GM19328 (cell line): Measurements from ENCODE around the gene SYNE3.

ENCODE experiments used
- ATAC-seq: cut with Tn5 transposase; IDR thresholded peaks from one replicate; pipeline ENCODE4 v1.9.1; 2021; ENCODE audit warnings: mild to moderate bottlenecking, moderate library complexity; ENCODE audit not compliant: unreplicated experiment

SYNE3 gene

DNA sequence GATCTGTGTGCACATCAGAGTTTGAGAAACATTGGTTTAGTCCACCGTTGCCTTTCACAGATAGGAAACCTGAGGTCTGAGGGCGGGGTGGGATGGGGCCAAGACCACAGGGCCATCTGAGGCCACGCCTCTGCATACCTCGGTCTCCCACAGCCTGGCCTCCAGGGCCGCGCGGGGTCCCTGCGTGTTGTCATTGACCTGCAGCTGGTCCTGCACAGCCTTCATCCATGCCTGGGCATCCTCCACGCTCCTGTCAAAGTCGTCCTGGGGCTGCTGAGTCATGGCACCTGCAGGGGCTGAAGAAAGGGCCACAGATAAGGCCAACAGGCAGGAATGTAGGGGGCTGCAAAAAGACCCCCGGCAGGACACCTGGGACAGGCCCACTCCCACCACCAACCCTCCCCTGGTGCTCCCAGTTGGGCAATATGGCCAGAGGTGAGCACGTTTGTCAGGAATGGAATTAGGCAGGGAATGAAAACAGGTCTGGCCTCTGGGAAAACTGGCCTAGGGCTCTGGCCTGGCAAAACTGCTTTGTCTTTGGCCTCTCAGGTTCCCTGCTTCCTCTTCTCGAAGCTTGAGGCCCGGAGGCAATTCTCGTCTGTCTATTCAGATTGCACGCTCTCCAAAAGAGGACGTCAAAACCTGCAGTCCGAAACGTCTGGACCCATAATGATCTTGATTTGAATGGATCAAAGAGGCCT, 40.8 kb downstream of the SYNE3 start:
- no peak for ATAC-seq

DNA sequence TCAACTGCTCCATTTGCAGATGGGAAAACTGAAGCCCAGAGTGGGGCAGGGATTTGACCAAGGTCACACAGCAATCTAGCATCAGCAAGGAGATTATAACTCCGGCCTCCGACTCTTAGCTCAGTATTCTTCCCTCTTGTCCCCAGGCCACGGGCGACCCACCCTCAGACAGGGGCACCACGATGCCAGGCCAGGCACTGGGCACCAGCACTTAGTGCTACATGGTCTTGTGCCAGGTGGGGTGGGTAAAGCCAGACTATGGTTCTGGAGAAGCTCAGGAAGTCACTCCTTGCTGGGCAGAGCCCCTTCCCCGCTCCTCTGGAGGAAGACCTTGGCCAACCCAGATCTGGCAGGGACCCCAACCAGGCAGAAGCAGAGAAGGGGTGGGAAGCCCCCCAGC, 41.5 kb downstream of the SYNE3 start:
- no peak for ATAC-seq

DNA sequence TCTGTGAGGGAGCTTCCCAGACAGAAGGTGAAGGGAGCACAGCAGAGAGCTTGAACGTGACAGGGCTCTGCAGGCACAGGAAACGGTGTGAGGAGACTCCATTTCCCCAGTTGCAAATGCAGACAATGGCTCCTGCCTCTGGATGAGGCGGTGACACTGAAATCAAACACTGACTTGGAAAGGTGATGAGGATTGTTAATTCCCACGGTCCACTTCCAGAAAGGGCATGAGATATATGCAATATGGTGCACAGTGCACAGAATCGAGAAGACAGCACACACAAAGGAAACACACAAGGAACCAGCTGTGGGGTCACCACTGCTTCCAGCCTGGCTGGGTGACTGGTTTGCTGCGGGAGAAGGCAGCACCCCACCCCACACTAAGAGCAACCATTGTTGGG, 42.0 kb downstream of the SYNE3 start:
- ATAC-seq = no peak

DNA sequence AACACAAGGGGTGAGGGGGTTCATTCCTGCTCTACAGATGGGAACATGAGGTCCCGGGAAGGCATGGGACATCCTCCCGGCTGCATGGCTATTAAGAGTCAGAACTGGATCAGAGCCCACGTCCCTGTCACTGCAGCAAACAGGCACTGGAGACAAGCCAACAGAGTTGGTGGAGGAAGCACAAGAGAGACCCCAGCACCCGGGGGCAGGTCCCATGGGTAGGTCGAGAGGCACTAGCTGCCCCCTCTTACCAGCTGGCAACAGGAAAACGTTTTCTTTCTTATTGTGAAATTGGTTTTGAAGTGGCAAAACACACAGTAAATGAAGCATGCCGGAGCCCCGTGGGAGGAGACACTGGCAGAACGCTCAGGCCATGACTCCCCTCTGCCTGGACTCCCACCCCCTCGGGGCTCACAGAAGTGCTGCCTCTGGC, 43.6 kb downstream of the SYNE3 start:
- ATAC-seq = no peak

DNA sequence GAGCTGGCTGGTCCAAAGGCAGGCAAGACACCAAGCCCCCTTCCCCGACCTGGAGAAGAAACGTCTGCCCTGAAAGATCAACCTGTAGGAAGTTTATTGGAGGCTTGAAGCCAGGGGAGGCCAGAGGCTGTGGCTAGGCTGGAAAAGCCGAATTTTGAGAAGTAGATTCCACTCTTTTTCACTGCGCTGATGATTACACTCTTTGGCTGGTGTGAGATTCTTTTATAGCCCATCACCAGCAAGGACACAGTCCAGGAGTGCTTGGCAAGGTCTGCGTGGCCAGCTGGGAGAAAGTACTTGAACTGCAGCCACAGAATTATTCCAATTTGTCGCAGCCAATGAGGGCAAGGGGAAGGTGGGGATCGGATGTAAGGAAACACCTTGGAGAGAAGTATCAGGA, 45.0 kb downstream of the SYNE3 start:
- ATAC-seq = no peak

DNA sequence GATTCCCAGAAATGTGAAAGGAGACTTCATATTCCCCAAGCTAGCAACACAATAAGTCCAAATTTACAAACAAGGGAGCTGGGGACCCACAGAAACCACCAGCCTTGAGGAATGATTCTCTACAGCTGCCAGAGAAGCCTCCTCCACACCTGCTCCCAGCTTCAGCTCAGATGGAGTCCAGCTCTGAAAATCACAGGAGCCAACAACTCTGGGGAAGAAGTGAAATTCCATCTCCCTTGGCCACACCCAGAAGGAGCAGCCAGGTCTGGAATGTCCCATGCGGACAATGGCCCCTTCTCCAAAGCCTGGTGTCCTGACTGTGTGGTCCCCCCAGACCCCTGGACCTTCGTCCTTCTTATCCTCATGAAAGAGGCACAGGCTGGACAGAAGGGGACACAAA, 45.4 kb downstream of the SYNE3 start:
- ATAC-seq = no peak

DNA sequence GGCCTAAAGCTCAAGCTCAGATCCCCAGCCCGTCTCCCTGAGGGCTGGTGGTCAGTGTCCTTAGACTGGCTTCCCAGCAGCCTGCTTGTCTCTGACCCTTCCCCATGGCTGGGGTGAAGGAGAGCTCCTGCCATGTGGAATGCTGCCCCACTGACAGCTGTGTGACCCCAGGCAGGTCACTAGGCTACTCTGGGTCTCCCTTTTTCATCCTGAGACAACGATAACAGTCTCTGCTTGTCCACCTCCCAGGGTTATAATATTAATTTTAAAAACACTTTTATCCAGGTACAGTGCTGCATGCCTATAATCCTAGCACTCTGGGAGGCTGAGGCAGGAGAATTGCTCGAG, 47.3 kb downstream of the SYNE3 start:
- ATAC-seq = no peak

DNA sequence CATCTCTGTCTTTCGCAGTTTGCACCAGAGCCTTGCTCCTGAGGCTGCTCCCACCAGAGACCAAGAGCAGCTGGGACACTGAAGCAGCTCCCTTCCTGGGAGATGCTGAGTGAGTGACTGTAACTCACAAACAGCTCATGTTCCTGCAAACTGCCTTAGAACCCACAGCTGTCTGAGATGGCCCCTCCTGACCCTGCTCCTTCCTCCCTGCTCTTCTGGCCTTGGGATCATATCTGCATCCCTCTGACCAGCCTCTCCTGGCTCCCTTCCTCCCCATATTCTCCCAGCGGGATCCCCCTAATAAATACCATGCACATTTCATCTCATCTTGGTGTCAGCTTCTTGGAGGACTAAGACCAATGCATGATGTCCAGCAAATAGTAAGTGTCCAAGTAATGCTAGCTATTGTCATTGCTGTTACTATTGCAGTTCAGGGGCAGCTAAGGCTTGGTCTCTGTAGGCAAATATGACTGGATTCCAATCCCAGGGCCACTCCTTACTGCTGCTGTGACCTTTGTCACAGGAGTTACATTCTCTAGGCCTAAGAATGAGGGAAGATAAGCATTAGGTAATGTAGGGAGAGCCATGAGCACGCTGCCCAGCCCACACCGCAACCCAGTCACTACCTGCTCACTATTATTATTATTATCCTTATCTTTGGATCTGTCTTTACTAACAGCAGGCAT, 47.9 kb downstream of the SYNE3 start:
- ATAC-seq = no peak

DNA sequence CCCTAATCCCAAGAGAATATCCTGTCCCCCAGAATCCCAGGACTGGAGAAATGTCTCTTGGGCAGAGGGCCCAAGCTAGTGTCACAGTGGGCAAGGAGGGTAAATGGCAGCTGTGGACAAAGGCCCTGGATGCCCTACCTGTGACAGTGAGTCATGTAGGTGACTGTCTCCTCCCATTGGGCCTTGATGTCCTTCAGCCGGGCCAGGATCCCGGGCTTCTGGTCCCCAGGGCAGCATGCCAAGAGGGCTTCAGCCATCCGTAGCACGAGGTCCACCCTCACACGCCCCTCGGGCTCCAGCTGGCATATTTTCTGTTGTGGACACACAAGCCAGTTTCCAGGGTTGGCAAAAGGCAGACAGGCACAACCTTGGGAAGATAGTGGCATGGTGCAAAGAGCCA, 48.8 kb downstream of the SYNE3 start:
- ATAC-seq = no peak

DNA sequence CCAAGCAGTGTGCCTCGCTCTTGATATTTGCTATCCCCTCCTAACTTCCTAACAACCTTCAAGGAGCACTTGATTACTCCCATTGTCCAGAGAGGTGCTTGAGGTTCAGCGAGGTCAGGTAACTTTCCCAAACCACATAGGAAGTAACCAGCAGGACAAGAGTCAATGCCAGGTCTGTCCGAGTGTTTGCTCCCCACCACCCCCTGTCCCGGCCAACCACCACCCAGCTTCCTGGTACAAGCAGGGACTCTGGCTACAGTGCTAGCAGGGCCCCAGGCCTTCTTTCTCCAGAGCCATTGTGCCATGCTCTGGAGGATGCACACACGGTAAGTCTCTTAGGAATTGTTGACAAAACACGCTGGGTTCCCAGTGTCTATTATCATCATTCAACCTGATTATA, 49.2 kb downstream of the SYNE3 start:
- ATAC-seq = no peak
